ENCODE measurements around the gene DENND11.

DNA sequence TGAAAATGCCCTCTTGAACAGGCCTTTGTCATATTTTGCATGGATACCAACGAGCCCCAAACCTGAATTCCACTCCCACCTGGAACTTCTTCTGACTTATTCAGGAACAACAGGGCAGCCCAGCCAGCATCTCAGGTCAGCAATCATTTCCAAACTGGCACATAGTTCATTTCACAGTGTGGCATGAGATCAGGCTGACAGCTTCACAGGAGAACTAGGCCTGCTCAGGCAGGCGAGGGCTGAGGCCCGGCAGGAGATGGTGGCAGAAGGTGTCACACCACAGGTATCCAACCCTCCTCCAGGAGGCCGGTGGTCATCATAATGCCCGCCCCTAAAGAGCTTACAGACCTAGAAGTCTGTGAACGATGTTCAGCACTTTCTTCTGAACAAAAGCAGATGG lies 42.5 kb downstream of the DENND11 start:
- TF ChIP-seq JUN (IDR thresholded peaks at IDR 0.05; ENCODE audit: borderline replicate concordance, insufficient read depth, insufficient read length, low read depth) (no peak), POLR2A (IDR thresholded peaks at IDR 0.05; ENCODE audit: low read depth, low read length) (no peak), POLR2AphosphoS5 (IDR thresholded peaks at IDR 0.05; ENCODE audit: insufficient read depth, low read depth, low read length) (no peak), EZH2 (IDR thresholded peaks at IDR 0.05; ENCODE audit: borderline replicate concordance, low read depth, low read length, severe bottlenecking) (no peak), MYC (IDR thresholded peaks at IDR 0.05; ENCODE audit: low read depth, low read length) (no peak), GATA2 (IDR thresholded peaks at IDR 0.05; ENCODE audit: insufficient read depth, insufficient read length, low read depth, low read length) (no peak)
- TF ChIP-seq, protein P1, sequence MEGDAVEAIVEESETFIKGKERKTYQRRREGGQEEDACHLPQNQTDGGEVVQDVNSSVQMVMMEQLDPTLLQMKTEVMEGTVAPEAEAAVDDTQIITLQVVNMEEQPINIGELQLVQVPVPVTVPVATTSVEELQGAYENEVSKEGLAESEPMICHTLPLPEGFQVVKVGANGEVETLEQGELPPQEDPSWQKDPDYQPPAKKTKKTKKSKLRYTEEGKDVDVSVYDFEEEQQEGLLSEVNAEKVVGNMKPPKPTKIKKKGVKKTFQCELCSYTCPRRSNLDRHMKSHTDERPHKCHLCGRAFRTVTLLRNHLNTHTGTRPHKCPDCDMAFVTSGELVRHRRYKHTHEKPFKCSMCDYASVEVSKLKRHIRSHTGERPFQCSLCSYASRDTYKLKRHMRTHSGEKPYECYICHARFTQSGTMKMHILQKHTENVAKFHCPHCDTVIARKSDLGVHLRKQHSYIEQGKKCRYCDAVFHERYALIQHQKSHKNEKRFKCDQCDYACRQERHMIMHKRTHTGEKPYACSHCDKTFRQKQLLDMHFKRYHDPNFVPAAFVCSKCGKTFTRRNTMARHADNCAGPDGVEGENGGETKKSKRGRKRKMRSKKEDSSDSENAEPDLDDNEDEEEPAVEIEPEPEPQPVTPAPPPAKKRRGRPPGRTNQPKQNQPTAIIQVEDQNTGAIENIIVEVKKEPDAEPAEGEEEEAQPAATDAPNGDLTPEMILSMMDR (IDR thresholded peaks at IDR 0.05; ENCODE audit: extremely low read depth in 1 of 2, insufficient read depth in 1 of 2, low read depth in 1 of 2, low read length in 2 of 2), result no peak
- TF ChIP-seq, protein P2, sequence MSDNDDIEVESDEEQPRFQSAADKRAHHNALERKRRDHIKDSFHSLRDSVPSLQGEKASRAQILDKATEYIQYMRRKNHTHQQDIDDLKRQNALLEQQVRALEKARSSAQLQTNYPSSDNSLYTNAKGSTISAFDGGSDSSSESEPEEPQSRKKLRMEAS (IDR thresholded peaks at IDR 0.05; ENCODE audit: insufficient read depth, insufficient read length), result no peak
